SU-DHL-6 (cell line): ENCODE results near the gene TBX5.

ENCODE experiments used
- H2AFZ ChIP-seq: fragments of 200-600 bp; sonication (generic); 2 replicates; pipeline ENCODE4 v1.6.1; 2014; ENCODE audit warnings: low read depth, mild to moderate bottlenecking, moderate library complexity, mixed read lengths, antibody characterized with exemption, low read length; ENCODE audit not compliant: severe bottlenecking
- H3F3A ChIP-seq: fragments of 200-600 bp; shearing (Covaris generic); 2 replicates; pipeline ENCODE4 v1.6.0; 2016; ENCODE audit warnings: antibody characterized with exemption, mild to moderate bottlenecking; ENCODE audit not compliant: insufficient read depth
- H3K27ac ChIP-seq: fragments of 200-600 bp; sonication (generic); 2 replicates; pipeline ENCODE4 v1.5.1; 2016; ENCODE audit warnings: low read depth, mild to moderate bottlenecking, low read length, moderate library complexity, mixed read lengths
- H3K27me3 ChIP-seq: fragments of 200-600 bp; sonication (generic), shearing (Covaris generic); 2 replicates; pipeline ENCODE4 v1.6.0; 2014; ENCODE audit warnings: mild to moderate bottlenecking, low read length
- H3K36me3 ChIP-seq: fragments of 200-600 bp; sonication (generic); 2 replicates; pipeline ENCODE4 v1.6.1; 2014; ENCODE audit warnings: mild to moderate bottlenecking, low read length, mixed read lengths
- H3K4me2 ChIP-seq: fragments of 300-600, 200-600 bp; shearing (Covaris generic), sonication (generic); 2 replicates; pipeline ENCODE4 v1.6.0; 2014; ENCODE audit warnings: low read length, low read depth, mild to moderate bottlenecking; ENCODE audit not compliant: poor library complexity, severe bottlenecking
- H3K4me3 ChIP-seq: fragments of 200-600 bp; sonication (generic); 2 replicates; pipeline ENCODE4 v1.5.1; 2014; ENCODE audit warnings: antibody characterized with exemption, low read length, mild to moderate bottlenecking, mixed read lengths; ENCODE audit not compliant: insufficient read depth, poor library complexity, severe bottlenecking
- H3K79me2 ChIP-seq: fragments of 200-600 bp; sonication (generic); 2 replicates; pipeline ENCODE4 v1.6.1; 2014; ENCODE audit warnings: mild to moderate bottlenecking, low read length, moderate library complexity; ENCODE audit not compliant: insufficient read depth
- H3K9ac ChIP-seq: fragments of 200-600 bp; sonication (generic); 2 replicates; pipeline ENCODE4 v1.7.0; 2014; ENCODE audit warnings: mild to moderate bottlenecking, low read length
- H3K9me2 ChIP-seq: fragments of 200-600 bp; sonication (generic); replicated peaks from 2 replicates; pipeline ENCODE4 v1.6.1; 2014; ENCODE audit warnings: low read length; ENCODE audit not compliant: insufficient read depth
- H3K9me3 ChIP-seq: fragments of 200-600 bp; sonication (generic); 2 replicates; pipeline ENCODE4 v1.6.1; 2014; ENCODE audit warnings: low read length, mixed read lengths; ENCODE audit not compliant: insufficient read depth
- H4K20me1 ChIP-seq: fragments of 200-600 bp; sonication (generic); 2 replicates; pipeline ENCODE4 v1.6.1; 2014; ENCODE audit warnings: low read depth, mild to moderate bottlenecking, antibody characterized with exemption, low read length, moderate library complexity, mixed read lengths
- EZH2phosphoT487 ChIP-seq: fragments of 200-600 bp; sonication (generic), shearing (Covaris generic); conservative IDR thresholded peaks from 2 replicates; pipeline ENCODE4 v1.6.1; 2018; ENCODE audit warnings: mild to moderate bottlenecking, antibody characterized with exemption, low read length, moderate library complexity, mixed read lengths
- TF ChIP-seq, protein P1 (sequence below): fragments of 200-600 bp; sonication (generic); IDR thresholded peaks from one replicate; pipeline ENCODE4 v1.5.1; 2017; ENCODE audit warnings: antibody characterized with exemption, mild to moderate bottlenecking, low read length, moderate library complexity; ENCODE audit not compliant: insufficient read depth, poor library complexity, severe bottlenecking

The TBX5 gene

DNA sequence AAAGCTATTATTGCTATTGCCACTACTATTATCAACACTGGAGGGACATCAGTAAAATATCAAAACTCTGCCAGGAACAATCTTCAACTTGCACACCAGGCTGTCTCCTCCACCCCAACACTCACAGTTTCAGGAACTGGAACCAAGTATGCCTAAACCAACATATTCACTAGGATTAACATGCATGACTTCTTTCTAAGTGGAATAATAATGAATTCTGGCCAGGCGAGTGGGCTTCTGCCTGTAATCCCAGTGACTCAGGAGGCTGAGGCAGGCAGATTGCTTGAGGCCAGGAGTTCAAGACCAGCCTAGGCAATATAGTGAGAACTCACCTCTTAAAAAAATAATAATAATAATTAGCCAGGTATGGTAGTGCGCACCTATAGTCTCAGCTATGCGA lies 58.1 kb downstream of the TBX5 start:
- no peaks in the 10 kb centered on the region for H3F3A ChIP-seq
- no peak overlapping the region for H3K4me2 ChIP-seq
- H3K27ac ChIP-seq, result no peak overlapping the region
- no peaks in the 10 kb centered on the region for H3K79me2 ChIP-seq
- H3K9me3 ChIP-seq, result no peaks in the 10 kb centered on the region
- H4K20me1 ChIP-seq, result no peaks in the 10 kb centered on the region
- H3K27me3 ChIP-seq, result no peaks in the 10 kb centered on the region
- no peak overlapping the region for H3K4me3 ChIP-seq
- no peak overlapping the region for H3K9ac ChIP-seq
- H3K9me2 ChIP-seq, result no peaks in the 10 kb centered on the region
- TF ChIP-seq EZH2phosphoT487, result no peak
- TF ChIP-seq, protein P1, sequence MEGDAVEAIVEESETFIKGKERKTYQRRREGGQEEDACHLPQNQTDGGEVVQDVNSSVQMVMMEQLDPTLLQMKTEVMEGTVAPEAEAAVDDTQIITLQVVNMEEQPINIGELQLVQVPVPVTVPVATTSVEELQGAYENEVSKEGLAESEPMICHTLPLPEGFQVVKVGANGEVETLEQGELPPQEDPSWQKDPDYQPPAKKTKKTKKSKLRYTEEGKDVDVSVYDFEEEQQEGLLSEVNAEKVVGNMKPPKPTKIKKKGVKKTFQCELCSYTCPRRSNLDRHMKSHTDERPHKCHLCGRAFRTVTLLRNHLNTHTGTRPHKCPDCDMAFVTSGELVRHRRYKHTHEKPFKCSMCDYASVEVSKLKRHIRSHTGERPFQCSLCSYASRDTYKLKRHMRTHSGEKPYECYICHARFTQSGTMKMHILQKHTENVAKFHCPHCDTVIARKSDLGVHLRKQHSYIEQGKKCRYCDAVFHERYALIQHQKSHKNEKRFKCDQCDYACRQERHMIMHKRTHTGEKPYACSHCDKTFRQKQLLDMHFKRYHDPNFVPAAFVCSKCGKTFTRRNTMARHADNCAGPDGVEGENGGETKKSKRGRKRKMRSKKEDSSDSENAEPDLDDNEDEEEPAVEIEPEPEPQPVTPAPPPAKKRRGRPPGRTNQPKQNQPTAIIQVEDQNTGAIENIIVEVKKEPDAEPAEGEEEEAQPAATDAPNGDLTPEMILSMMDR, result no peak
- no peak overlapping the region for H2AFZ ChIP-seq
- no peaks in the 10 kb centered on the region for H3K36me3 ChIP-seq

DNA sequence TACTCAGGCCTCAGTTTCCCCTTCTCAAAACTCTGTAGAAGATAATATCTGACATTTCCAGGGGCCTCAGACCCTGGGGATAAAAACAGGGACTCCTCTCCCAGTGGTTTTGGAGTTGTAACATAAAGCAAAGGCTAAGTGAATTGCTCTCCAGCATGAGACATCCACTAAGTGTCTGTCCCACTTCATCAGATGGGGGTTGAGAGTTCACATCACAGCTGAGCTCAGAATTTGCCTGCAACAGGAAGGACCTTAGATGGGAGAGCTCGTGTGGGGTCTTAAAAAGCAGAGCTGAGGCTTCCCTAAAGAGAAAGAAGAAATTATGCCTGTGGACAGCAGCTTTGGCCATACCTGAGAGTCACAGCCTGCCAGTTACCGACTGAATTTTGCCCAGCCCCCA lies 61.1 kb downstream of the TBX5 start:
- no peaks in the 10 kb centered on the region for H3K36me3 ChIP-seq
- no peaks in the 10 kb centered on the region for H3F3A ChIP-seq
- H3K9me3 ChIP-seq, result no peaks in the 10 kb centered on the region
- no peaks in the 10 kb centered on the region for H3K27me3 ChIP-seq
- no peak overlapping the region for H3K9ac ChIP-seq
- H3K9me2 ChIP-seq, result no peaks in the 10 kb centered on the region
- H3K27ac ChIP-seq, result no peak overlapping the region
- H3K4me3 ChIP-seq, result no peak overlapping the region
- no peaks in the 10 kb centered on the region for H4K20me1 ChIP-seq
- no peaks in the 10 kb centered on the region for H3K79me2 ChIP-seq
- TF ChIP-seq EZH2phosphoT487, result no peak
- TF ChIP-seq, protein P1, result no peak
- no peak overlapping the region for H3K4me2 ChIP-seq
- H2AFZ ChIP-seq, result no peak overlapping the region

DNA sequence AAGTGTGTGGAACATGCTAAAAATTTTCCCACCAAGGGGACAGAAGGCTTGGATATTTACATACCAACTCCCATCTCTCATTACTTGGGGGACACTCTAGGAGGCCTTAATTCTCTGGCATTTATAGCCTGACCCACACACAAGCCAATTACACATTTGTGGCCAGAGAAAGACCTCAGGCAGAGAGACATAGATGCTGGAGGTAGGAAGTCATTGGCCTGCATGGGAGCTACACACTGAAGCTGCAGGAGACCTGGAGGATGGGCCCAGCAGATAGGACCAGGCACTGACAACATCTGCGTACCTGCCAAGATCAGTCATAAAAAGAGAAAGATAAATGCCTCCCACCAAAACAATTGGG lies 61.7 kb downstream of the TBX5 start:
- Histone ChIP-seq H3K9me3 (no peaks in the 10 kb centered on the region), H3K9me2 (no peaks in the 10 kb centered on the region), H4K20me1 (no peaks in the 10 kb centered on the region), H3K36me3 (no peaks in the 10 kb centered on the region), H3K79me2 (no peaks in the 10 kb centered on the region), H3K4me2 (no peak overlapping the region), H2AFZ (no peak overlapping the region), H3K27me3 (no peaks in the 10 kb centered on the region), H3F3A (no peaks in the 10 kb centered on the region), H3K4me3 (no peak overlapping the region), H3K9ac (no peak overlapping the region), H3K27ac (no peak overlapping the region)
- no peak for TF ChIP-seq EZH2phosphoT487
- TF ChIP-seq, protein P1, result no peak
